ENCODE results near the gene GOT2. TPM values are rescaled to one million over a fixed set of nuclear protein-coding genes. Genes with fewer than 3 reads are reported as not detected.

The GOT2 gene
- polyA plus RNA-seq, 1 of the 3 experiments (the other 2 are of a cell fraction): 69.2 TPM

GRCh38 chr16:58744497-58744896 is 10.4 kb upstream of the GOT2 start:
- Histone ChIP-seq H3K9ac (no peak overlapping the region), H3K79me2 (ENCODE audit: insufficient read depth) (no peaks in the 10 kb centered on the region), H3K4me3 (ENCODE audit: low read depth in 2 of 2, low read length in 1 of 2) (no peak overlapping the region), H3K27ac (ENCODE audit: low read depth in 2 of 2, low read length in 1 of 2) (no peak overlapping the region), H3K4me1 (ENCODE audit: control insufficient read depth in 1 of 2, insufficient read depth in 2 of 2, low read depth in 1 of 2, low read length in 1 of 2) (no peaks in the 10 kb centered on the region), H4K20me1 (ENCODE audit: insufficient read depth) (no peaks in the 10 kb centered on the region), H3K27me3 (ENCODE audit: insufficient read depth) (no peaks in the 10 kb centered on the region), H3F3A (replicated peaks; ENCODE audit: insufficient read depth) (no peaks in the 10 kb centered on the region), H2AFZ (ENCODE audit: low read depth) (no peak overlapping the region), H3K9me3 (no peaks in the 10 kb centered on the region), H3K9me2 (no peaks in the 10 kb centered on the region), H3K36me3 (replicated peaks in 1 of 2; ENCODE audit: control insufficient read depth in 1 of 2, insufficient read depth in 2 of 2, low read length in 1 of 2) (no peaks in the 10 kb centered on the region), H3K4me2 (no peak overlapping the region)
- ChIA-PET POLR2A (no interaction called here), CTCF (interaction anchor here (0.5 to 3.1 kb wide), 3 partner anchors 11 to 21 kb away, joined by 4 to 19 read pairs (median 7); partner anchors contain the start of gene GOT2)
- 70% methylated on average over 7 of the region's 7 CpGs for WGBS (ENCODE audit: low lambda C conversion rate)
- no peak for DNase-seq
- no peak for TF ChIP-seq POLR2AphosphoS5 (IDR thresholded peaks at IDR 0.05; ENCODE audit: low read depth, low read length)

GRCh38 chr16:58741976-58742375 is 7.9 kb upstream of the GOT2 start:
- TF ChIP-seq CHD2 (IDR thresholded peaks at IDR 0.05; ENCODE audit: low read length, partially characterized antibody) (no peak), RXRA (IDR thresholded peaks at IDR 0.05; ENCODE audit: borderline replicate concordance, low read depth) (no peak), NRF1 (IDR thresholded peaks at IDR 0.05; ENCODE audit: low read depth, low read length) (no peak), YY1 (IDR thresholded peaks at IDR 0.05; ENCODE audit: low read depth) (no peak), EP300 (IDR thresholded peaks at IDR 0.05; ENCODE audit: borderline replicate concordance in 1 of 2, low read depth in 1 of 2, low read length in 1 of 2) (no peak), SIN3A (IDR thresholded peaks at IDR 0.05; ENCODE audit: borderline replicate concordance, low read depth, low read length) (no peak), SMC3 (IDR thresholded peaks at IDR 0.05; ENCODE audit: low read depth, low read length) (no peak), TCF12 (IDR thresholded peaks at IDR 0.05) (no peak), FOSL2 (IDR thresholded peaks at IDR 0.05; ENCODE audit: borderline replicate concordance, low read depth) (no peak), TAF1 (IDR thresholded peaks at IDR 0.05; ENCODE audit: borderline replicate concordance, low read depth, low read length) (no peak), JUND (IDR thresholded peaks at IDR 0.05) (no peak), MEF2A (IDR thresholded peaks at IDR 0.05; ENCODE audit: borderline replicate concordance, low read depth) (no peak)
- TF ChIP-seq, protein P1, sequence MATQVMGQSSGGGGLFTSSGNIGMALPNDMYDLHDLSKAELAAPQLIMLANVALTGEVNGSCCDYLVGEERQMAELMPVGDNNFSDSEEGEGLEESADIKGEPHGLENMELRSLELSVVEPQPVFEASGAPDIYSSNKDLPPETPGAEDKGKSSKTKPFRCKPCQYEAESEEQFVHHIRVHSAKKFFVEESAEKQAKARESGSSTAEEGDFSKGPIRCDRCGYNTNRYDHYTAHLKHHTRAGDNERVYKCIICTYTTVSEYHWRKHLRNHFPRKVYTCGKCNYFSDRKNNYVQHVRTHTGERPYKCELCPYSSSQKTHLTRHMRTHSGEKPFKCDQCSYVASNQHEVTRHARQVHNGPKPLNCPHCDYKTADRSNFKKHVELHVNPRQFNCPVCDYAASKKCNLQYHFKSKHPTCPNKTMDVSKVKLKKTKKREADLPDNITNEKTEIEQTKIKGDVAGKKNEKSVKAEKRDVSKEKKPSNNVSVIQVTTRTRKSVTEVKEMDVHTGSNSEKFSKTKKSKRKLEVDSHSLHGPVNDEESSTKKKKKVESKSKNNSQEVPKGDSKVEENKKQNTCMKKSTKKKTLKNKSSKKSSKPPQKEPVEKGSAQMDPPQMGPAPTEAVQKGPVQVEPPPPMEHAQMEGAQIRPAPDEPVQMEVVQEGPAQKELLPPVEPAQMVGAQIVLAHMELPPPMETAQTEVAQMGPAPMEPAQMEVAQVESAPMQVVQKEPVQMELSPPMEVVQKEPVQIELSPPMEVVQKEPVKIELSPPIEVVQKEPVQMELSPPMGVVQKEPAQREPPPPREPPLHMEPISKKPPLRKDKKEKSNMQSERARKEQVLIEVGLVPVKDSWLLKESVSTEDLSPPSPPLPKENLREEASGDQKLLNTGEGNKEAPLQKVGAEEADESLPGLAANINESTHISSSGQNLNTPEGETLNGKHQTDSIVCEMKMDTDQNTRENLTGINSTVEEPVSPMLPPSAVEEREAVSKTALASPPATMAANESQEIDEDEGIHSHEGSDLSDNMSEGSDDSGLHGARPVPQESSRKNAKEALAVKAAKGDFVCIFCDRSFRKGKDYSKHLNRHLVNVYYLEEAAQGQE (IDR thresholded peaks at IDR 0.05; ENCODE audit: low read depth, low read length): no peak
- TF ChIP-seq, protein P2, sequence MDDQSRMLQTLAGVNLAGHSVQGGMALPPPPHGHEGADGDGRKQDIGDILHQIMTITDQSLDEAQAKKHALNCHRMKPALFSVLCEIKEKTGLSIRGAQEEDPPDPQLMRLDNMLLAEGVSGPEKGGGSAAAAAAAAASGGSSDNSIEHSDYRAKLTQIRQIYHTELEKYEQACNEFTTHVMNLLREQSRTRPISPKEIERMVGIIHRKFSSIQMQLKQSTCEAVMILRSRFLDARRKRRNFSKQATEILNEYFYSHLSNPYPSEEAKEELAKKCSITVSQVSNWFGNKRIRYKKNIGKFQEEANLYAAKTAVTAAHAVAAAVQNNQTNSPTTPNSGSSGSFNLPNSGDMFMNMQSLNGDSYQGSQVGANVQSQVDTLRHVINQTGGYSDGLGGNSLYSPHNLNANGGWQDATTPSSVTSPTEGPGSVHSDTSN (IDR thresholded peaks at IDR 0.05): no peak
- H3F3A ChIP-seq (replicated peaks; ENCODE audit: insufficient read depth): no peaks in the 10 kb centered on the region
- H2AFZ ChIP-seq (ENCODE audit: low read depth): no peak overlapping the region
- no peak overlapping the region for H3K9ac ChIP-seq
- no peaks in the 10 kb centered on the region for H3K9me3 ChIP-seq
- H3K4me2 ChIP-seq: no peak overlapping the region
- no peaks in the 10 kb centered on the region for H3K36me3 ChIP-seq (replicated peaks in 1 of 2; ENCODE audit: control insufficient read depth in 1 of 2, insufficient read depth in 2 of 2, low read length in 1 of 2)
- no peaks in the 10 kb centered on the region for H3K9me2 ChIP-seq
- DNase-seq: no peak
- no peaks in the 10 kb centered on the region for H3K4me1 ChIP-seq (ENCODE audit: control insufficient read depth in 1 of 2, insufficient read depth in 2 of 2, low read depth in 1 of 2, low read length in 1 of 2)
- H3K79me2 ChIP-seq (ENCODE audit: insufficient read depth): no peaks in the 10 kb centered on the region
- no peak overlapping the region for H3K4me3 ChIP-seq (ENCODE audit: low read depth in 2 of 2, low read length in 1 of 2)
- H3K27me3 ChIP-seq (ENCODE audit: insufficient read depth): no peaks in the 10 kb centered on the region
- H3K27ac ChIP-seq (ENCODE audit: low read depth in 2 of 2, low read length in 1 of 2): no peak overlapping the region
- H4K20me1 ChIP-seq (ENCODE audit: insufficient read depth): no peaks in the 10 kb centered on the region
- ChIA-PET CTCF (no interaction called here), POLR2A (no interaction called here)
